Measurements from ENCODE around the gene CD79A.
A peak's percentile ranks its signal among the peaks of the same experiment; 100 is the strongest.

The CD79A gene

DNA sequence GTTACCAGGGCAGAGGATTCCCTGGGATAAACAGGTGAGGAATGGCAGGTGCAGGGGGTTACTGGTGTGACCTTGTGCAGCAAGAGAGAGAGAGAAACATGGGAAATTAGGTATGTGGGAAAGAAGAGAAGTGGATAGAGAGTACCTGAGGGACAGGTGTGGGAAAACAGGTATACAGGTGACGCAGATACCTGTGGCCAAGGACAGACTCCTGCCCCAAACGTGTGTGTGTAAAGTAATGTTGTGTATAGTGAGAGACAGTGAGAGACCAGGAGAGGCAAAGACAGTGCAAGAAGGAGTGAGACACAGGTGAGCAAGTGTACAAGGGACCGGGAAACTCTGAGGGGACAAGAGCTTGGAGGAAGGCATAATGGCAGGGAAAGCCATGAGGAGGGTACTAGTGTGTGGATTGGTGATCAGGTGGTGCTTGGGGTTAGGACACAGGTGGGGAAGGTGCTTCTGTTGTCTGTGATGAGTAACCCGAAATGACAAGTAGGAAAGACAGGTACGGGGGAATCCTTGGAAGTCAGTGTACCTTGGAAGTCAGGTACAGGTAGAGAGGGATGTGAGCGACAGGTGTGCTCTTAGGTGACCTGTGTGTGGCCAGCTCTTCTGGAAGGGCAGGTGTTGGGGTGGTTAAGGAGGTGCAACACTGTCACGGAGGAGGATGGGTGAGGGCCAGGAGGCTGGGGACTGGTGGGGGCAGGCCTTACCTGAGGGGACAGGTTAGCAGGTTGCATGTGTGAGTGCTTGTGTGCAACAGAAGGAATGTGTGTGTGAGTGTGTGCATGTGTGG is 48.3 kb downstream of the CD79A start:
- no peak overlapping the region for H3K4me3 ChIP-seq (ENCODE audit: low read depth, low read length)
- TF ChIP-seq, protein P1, sequence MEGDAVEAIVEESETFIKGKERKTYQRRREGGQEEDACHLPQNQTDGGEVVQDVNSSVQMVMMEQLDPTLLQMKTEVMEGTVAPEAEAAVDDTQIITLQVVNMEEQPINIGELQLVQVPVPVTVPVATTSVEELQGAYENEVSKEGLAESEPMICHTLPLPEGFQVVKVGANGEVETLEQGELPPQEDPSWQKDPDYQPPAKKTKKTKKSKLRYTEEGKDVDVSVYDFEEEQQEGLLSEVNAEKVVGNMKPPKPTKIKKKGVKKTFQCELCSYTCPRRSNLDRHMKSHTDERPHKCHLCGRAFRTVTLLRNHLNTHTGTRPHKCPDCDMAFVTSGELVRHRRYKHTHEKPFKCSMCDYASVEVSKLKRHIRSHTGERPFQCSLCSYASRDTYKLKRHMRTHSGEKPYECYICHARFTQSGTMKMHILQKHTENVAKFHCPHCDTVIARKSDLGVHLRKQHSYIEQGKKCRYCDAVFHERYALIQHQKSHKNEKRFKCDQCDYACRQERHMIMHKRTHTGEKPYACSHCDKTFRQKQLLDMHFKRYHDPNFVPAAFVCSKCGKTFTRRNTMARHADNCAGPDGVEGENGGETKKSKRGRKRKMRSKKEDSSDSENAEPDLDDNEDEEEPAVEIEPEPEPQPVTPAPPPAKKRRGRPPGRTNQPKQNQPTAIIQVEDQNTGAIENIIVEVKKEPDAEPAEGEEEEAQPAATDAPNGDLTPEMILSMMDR (conservative IDR thresholded peaks at IDR 0.05; ENCODE audit: low read depth, low read length), result no peak
- no peak for DNase-seq (ENCODE audit: low read depth)

DNA sequence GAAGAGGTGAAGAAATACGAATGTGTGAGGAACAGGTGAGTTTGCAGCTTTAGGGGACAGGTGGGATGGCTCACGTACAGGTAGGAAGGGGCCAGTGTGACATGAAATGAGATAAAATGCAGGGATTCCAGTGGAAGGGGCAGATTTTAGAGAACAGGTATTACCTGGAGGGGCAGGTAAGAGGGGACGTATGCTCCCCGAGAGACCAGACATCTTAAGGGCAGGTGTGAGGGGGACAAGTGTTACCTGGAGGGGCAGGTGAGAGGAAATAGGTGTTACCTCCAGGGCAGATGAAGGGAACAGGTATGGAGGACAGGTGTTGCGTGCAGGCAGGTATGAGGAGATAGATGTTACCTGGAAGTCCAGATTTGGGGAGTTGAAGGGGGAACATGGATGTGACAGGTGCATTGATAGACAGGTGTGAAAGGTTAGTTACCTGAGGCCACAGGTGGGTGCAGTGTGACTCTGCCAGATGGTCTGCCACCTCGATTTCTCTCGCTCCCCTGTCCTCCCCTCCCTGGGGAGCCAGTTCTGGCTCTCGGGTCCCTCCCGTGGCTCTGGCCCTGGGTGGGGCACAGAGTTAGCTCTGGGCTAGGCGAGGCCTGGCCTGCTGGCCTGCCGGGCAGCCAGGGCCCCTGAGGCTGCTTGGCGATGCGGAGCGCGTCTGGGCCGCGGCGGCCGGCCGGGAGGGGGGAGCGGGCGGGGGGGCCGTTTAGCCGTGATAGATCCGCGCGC is 49.1 kb downstream of the CD79A start:
- TF ChIP-seq, protein P1 (conservative IDR thresholded peaks at IDR 0.05; ENCODE audit: low read depth, low read length), result no peak
- DNase-seq (ENCODE audit: low read depth), result no peak
- H3K4me3 ChIP-seq (ENCODE audit: low read depth, low read length), result no peak overlapping the region

DNA sequence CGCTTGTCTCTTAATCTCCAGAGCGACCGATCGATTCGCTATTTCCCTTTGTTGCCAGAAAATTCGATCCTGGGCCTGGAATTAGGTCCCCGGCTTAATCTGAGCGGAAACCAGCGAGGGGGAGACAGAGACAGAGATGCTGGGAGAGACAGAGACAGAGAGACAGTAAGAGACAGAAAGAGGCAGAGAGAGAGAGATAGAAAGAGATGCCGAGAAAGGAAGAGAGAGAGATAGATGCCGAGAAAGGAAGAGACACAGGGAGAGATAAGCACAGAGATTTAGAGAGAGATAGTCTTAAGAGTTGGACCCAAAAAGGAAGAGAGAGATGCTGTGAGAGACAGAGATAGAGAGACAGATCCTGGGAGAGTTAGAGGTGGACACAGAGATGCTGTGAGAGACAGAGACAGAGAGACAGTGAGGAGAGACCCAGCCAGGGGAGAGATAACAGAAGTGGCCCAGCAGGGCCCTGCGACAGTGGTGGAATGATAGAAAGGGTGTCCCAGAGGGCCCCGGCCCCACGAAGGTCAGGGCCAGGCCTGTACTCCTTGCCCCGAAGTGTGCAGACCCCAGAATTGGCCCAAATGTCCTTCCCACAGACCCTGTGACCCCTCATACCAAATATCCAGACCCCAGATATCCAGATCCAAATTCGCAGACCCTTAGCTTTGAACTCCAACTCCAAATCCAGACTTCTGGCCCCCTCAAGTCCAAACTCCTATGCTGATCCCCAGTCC is 49.9 kb downstream of the CD79A start:
- H3K4me3 ChIP-seq (ENCODE audit: low read depth, low read length), result no peak overlapping the region
- TF ChIP-seq, protein P1 (conservative IDR thresholded peaks at IDR 0.05; ENCODE audit: low read depth, low read length), result no peak
- DNase-seq (ENCODE audit: low read depth), result no peak

DNA sequence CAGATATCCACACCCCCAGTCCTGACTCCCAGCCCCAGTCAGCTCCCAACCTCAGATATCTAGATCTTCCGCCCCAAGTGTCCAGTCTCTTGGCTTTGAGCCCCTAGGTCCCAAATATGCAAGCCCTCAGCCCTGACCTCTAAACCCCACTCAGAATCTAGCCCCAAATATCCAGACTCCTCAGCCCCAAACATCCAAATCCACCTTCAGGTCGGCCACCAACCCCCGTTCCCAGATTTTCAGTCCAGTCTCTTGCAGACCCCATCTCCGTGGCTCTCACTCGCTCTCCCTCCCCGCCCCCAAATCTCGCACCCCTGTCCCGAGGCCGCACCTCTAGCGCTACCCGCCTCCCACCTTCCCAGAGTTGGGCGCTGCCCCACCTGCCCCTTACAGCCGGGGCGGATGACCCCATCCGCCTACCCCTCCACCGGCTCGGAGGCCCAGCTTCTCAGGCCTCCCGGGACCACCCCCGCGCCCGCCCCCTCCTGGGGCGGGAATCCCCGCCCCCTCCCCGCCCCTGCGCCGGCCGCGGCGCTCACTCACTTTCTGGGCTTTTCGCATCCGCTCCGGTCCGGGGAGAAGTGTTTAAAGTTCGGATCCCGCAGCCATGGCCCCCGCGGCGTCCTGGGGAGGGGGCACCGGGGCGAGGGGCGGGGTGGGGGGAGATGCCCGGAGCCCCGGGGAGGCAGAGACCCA is 50.6 kb downstream of the CD79A start:
- DNase-seq (ENCODE audit: low read depth), result no peak
- H3K4me3 ChIP-seq (ENCODE audit: low read depth, low read length), result peak overlapping the region; percentile 46
- TF ChIP-seq, protein P1 (conservative IDR thresholded peaks at IDR 0.05; ENCODE audit: low read depth, low read length), result no peak

DNA sequence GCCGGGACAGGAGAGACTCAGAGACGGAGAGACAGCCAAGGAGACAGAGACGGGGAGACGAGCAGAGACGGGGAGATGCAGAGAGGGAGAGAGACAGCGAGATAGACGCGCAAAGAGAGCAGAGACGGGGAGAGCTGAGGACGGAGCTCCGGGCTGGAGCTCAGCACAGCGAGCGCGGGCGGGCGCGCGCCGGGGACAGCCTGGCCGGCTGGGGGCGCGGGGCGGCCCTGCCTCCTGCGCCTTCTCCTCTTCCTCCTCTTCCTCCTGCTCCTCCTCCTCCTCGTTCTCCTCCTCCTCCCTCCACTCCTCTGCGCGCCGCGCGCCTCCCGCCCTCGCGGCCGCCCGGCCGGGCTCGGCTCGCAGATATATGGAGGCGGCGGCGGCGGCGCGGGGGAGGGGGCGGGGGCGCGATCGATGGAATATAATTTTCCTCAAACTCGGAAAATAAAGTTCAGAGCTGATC is 51.2 kb downstream of the CD79A start, which contains the start of gene ERFL:
Gene ERFL (minus strand): TSS at position 229 of the 463 bp plus-strand sequence. CDS start 15,530 bp downstream, outside the sequence.
- peak within 1 kb of the TSS; percentile 46 for H3K4me3 ChIP-seq (ENCODE audit: low read depth, low read length)
- TF ChIP-seq, protein P1 (conservative IDR thresholded peaks at IDR 0.05; ENCODE audit: low read depth, low read length), result no peak
- no peak for DNase-seq (ENCODE audit: low read depth)

DNA sequence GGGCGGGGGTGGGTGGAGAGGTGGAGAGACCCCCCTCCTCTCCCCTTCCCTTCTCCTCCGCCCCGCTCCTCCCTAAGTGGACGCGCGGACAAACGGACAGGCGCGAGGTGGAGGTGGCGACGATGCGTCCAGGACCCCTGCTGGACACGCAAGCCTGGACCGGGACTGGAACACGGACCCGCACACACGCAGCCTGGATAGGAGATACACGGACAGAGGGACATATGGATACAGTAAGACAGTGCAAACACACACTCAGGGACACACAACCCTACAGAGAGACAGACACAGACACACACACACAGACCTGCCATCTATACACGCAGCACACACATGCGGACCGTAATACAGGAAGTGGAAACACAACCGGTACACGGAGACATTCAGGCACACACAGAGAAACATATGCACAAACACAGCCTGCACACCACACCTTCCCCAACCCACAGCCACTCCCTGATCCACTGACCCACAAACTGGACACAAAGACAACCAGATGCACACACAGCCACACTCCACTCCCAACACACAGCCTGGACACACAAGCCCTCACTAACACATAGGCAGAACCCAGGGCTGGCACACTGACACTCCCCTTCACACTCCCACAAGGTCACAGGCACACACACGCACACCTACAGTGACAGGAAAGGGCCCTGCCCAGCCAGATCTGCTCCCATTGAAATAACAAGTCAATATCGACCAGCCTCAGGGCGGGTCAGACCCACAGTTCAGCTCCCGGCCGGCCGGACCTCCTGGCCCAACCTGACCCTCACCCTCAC is 51.9 kb downstream of the CD79A start:
- TF ChIP-seq, protein P1 (conservative IDR thresholded peaks at IDR 0.05; ENCODE audit: low read depth, low read length), result no peak
- peak overlapping the region; percentile 16 for H3K4me3 ChIP-seq (ENCODE audit: low read depth, low read length)
- no peak for DNase-seq (ENCODE audit: low read depth)
